Spleen (tissue), 7 donors: ENCODE data around the gene RFX4.

Experiments used
- POLR2A ChIP-seq, 3 donors: fragments of 450-650 bp; IDR thresholded peaks; one replicate each; pipeline ENCODE4 v1.5.1; 2017; ENCODE audit warnings: antibody characterized with exemption in 3 of 3, mild to moderate bottlenecking in 1 of 3
- TF ChIP-seq, protein P1 (sequence below), 11 experiments: fragments of 200-600 bp in 7 of 11; fragments of 450-650 bp in 4 of 11; sonication (generic) in 4 of 11; IDR thresholded peaks in 8 of 11; conservative IDR thresholded peaks in 3 of 11; 1 replicate in 7 of 11; 2 replicates in 4 of 11; pipeline versions ENCODE4 v1.4.0 to v1.8.0; 2016 to 2021; ENCODE audit warnings: antibody characterized with exemption in 11 of 11, inconsistent platforms in 4 of 11, mild to moderate bottlenecking in 1 of 11
- donor health status: DM: no; HTN: no; CAD: no; lungs with moderate emphysema.
- donor health status: DM: no; HTN: no; CAD: no.
- donor health status: DM: no; HTN: no; CAD: no.

- no peak for TF ChIP-seq POLR2A (IDR thresholded peaks at IDR 0.05)
- TF ChIP-seq, protein P1, sequence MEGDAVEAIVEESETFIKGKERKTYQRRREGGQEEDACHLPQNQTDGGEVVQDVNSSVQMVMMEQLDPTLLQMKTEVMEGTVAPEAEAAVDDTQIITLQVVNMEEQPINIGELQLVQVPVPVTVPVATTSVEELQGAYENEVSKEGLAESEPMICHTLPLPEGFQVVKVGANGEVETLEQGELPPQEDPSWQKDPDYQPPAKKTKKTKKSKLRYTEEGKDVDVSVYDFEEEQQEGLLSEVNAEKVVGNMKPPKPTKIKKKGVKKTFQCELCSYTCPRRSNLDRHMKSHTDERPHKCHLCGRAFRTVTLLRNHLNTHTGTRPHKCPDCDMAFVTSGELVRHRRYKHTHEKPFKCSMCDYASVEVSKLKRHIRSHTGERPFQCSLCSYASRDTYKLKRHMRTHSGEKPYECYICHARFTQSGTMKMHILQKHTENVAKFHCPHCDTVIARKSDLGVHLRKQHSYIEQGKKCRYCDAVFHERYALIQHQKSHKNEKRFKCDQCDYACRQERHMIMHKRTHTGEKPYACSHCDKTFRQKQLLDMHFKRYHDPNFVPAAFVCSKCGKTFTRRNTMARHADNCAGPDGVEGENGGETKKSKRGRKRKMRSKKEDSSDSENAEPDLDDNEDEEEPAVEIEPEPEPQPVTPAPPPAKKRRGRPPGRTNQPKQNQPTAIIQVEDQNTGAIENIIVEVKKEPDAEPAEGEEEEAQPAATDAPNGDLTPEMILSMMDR (IDR thresholded peaks at IDR 0.05 in 8 of 11, conservative IDR thresholded peaks at IDR 0.05 in 3 of 11): no peak
Observed at GRCh38 chr12:106586278-106586802, 3.5 kb downstream of the RFX4 start.
